ENCODE measurements around the gene DSCAML1. TPM values are rescaled to one million over a fixed set of nuclear protein-coding genes. Genes with fewer than 3 reads are reported as not detected.

The DSCAML1 gene
- total and polyA plus RNA-seq, 2 of the 8 experiments (the other 6 are each of a cell fraction or from before 2014, with no cell fraction given) = 0.19 to 0.24 TPM

DNA sequence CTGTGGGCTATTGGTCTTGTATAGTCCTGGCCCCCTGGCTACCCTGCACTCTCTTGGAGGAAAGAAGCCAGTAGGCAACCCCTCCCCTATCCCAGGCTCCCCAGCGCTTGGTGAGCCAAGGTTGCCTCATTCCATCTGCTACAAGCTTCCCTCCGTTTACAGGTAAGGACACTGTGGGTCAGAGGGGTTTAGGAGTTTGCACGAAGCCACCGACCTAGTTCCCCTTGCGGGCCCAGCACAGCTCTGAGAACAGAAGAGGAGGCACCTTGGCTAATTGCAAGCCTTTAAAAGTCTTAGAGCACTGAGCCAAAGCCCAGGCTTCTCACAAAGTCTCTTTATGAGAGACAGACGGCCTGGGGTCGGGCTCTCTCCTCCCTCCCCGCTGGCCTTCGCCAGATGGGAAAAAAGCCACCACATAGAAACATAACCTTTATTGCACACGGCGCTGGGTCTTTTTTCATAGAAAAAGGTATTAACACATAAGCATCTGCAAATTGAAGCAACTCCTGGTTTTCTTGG lies 369.6 kb downstream of the DSCAML1 start:
- Histone ChIP-seq H3K79me2 (ENCODE audit: control insufficient read depth in 1 of 2, insufficient read depth in 2 of 2, low read length in 2 of 2) (no peaks in the 10 kb centered on the region), H3K4me3 (ENCODE audit: extremely low read depth in 1 of 4, insufficient read depth in 2 of 4, low read depth in 3 of 4, low read length in 4 of 4) (no peak overlapping the region), H2AK5ac (ENCODE audit: low read depth, low read length) (no peak overlapping the region), H3K56ac (replicated peaks; ENCODE audit: insufficient read length, low read depth, low read length) (no peak overlapping the region), H3K9me3 (ENCODE audit: insufficient read depth in 2 of 2, low read depth in 1 of 2, low read length in 1 of 2) (no peaks in the 10 kb centered on the region), H2BK20ac (ENCODE audit: low read length) (no peak overlapping the region), H2BK5ac (ENCODE audit: low read depth, low read length) (no peak overlapping the region), H3K27ac (ENCODE audit: low read depth, low read length) (no peak overlapping the region), H3K23ac (ENCODE audit: insufficient read length) (no peak overlapping the region), H4K20me1 (replicated peaks in 1 of 2; ENCODE audit: control insufficient read depth in 1 of 2, insufficient read depth in 2 of 2, low read length in 2 of 2) (no peaks in the 10 kb centered on the region), H2AFZ (ENCODE audit: low read length) (no peak overlapping the region), H3K4ac (replicated peaks; ENCODE audit: insufficient read length, low read depth, low read length) (no peak overlapping the region), H3K4me2 (ENCODE audit: insufficient read depth in 1 of 2, low read depth in 2 of 2, low read length in 2 of 2) (no peak overlapping the region), H3K18ac (ENCODE audit: extremely low read depth, low read length) (no peak overlapping the region), H3K27me3 (replicated peaks in 1 of 4; ENCODE audit: control insufficient read depth in 3 of 4, extremely low read depth in 1 of 4, insufficient read depth in 3 of 4, low read length in 3 of 4) (no peaks in the 10 kb centered on the region; a peak in 1 of 7 replicates), H4K8ac (ENCODE audit: extremely low read depth, insufficient read depth, low read length) (no peak overlapping the region), H3K79me1 (ENCODE audit: low read depth, low read length) (no peaks in the 10 kb centered on the region), H3K14ac (ENCODE audit: insufficient read length) (no peak overlapping the region), H3K4me1 (replicated peaks in 1 of 4; ENCODE audit: control insufficient read depth in 3 of 4, insufficient read depth in 4 of 4, low read length in 3 of 4) (peaks cover 0 to 7% (median 4%) of the 10 kb centered on the region in 4 experiments; a peak in 6 of 7 replicates), H2BK12ac (ENCODE audit: low read depth, low read length) (no peak overlapping the region), H3K9ac (replicated peaks in 1 of 4; ENCODE audit: extremely low read depth in 1 of 4, low read depth in 3 of 4, low read length in 3 of 4) (no peak overlapping the region), H2BK15ac (ENCODE audit: low read length) (no peak overlapping the region), H4K5ac (ENCODE audit: insufficient read length, low read depth, low read length) (no peak overlapping the region), H4K91ac (replicated peaks; ENCODE audit: insufficient read length, low read length) (no peak overlapping the region), H3K23me2 (ENCODE audit: low read depth, low read length) (no peaks in the 10 kb centered on the region), H2BK120ac (replicated peaks; ENCODE audit: low read depth, low read length) (no peak overlapping the region), H3K36me3 (ENCODE audit: control insufficient read depth in 2 of 4, insufficient read depth in 4 of 4, low read length in 3 of 4) (no peaks in the 10 kb centered on the region)
- ChIA-PET CTCF (ENCODE audit: partially characterized antibody) (interaction anchor here (1.1 to 10.9 kb wide), 44 partner anchors 8 to 520 kb away, joined by 3 to 142 read pairs (median 8); partner anchors contain the start of gene FXYD2), POLR2A (ENCODE audit: partially characterized antibody) (interaction anchor here (1.8 kb wide), 1 partner anchor 9 kb away, joined by 4 read pairs; no protein-coding TSS in a partner anchor)
- 90% methylated on average over 10 of the region's 11 CpGs; no CpG with 5 or more reads in 1 of the 2 experiments for WGBS, 2 experiments (ENCODE audit: extremely low coverage in 1 of 2, insufficient coverage in 1 of 2, insufficient read length in 1 of 2, insufficient replicate concordance in 2 of 2, low coverage in 1 of 2, low lambda C conversion rate in 2 of 2, missing lambda C conversion rate in 1 of 2)
- no peak for FAIRE-seq
- no peak for DNase-seq (ENCODE audit: low read depth in 1 of 2, low spot score in 2 of 2)
- TF ChIP-seq POLR2A (IDR thresholded peaks at IDR 0.05; ENCODE audit: control extremely low read depth in 1 of 2, low read depth in 2 of 2, low read length in 2 of 2) (no peak), GTF2F1 (IDR thresholded peaks at IDR 0.05; ENCODE audit: borderline replicate concordance, low read depth, low read length) (no peak), SP2 (IDR thresholded peaks at IDR 0.05; ENCODE audit: low read length) (no peak), TAF7 (optimal IDR thresholded peaks at IDR 0.05; ENCODE audit: borderline replicate concordance, low read depth, low read length) (no peak), CTBP2 (IDR thresholded peaks at IDR 0.05; ENCODE audit: borderline replicate concordance, insufficient read depth, insufficient read length, low read length) (no peak), TCF12 (IDR thresholded peaks at IDR 0.05; ENCODE audit: low read depth, low read length) (no peak), CHD1 (IDR thresholded peaks at IDR 0.05; ENCODE audit: low read depth, low read length) (no peak)

Data from H1 (cell line).